B cell (primary cell): Measurements from ENCODE around the gene C11orf21.

ENCODE experiments used
- CTCF ChIP-seq: fragments of 200-600 bp; IDR thresholded peaks from one replicate; pipeline ENCODE4 v1.8.0; 2022; ENCODE audit warnings: antibody characterized with exemption, mild to moderate bottlenecking
- EZH2 ChIP-seq: IDR thresholded peaks from 2 replicates; pipeline ENCODE4 v1.6.1; 2012; ENCODE audit warnings: borderline replicate concordance, low read depth, mild to moderate bottlenecking, moderate library complexity, low read length; ENCODE audit not compliant: insufficient read depth, poor library complexity, severe bottlenecking

DNA sequence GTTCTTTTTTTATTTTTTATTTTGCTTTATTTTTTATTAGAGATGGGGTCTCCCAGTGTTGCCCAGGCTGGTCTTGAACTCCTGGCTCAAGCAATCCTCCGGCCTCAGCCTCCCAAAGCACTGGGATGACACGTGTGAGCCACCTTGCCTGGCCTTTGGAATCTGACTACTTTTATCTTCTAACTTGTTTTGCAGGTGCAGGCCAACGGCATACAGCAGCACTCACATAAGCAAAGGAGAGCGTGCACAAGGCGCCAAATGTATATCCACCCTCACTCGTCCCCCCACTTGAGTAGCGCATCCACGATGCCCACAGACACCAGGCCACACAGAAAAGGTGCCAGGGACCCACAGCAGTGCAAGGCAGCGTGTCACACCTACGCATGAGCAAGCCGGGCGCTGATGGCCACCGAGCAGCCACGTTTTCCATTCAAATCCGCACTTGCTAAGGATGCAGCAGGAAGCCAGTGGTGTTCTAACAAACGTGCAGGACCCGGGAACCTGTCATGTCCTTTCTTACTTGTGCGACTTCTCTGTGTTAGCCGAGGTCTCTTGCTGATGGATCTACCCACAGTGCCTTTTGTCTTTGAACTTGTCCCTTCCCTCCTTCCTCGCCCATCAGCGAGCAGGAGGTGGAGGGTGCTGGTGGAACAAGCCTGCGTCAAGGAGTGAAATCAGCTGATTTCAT is 37.2 kb downstream of the C11orf21 start:
- TF ChIP-seq CTCF (no peak), EZH2 (no peak)
